CD14-positive monocyte (primary cell): ENCODE measurements around the gene ZFYVE28. TPM values are rescaled to one million over a fixed set of nuclear protein-coding genes. Genes with fewer than 3 reads are reported as not detected.

ENCODE experiments used
- DNase-seq, 3 donors: peaks; one replicate each; pipeline ENCODE4 v3.0.0-alpha.2; 2011 to 2022
- H2AFZ ChIP-seq: 2 replicates; pipeline ENCODE4 v1.6.0; 2012; ENCODE audit warnings: mild to moderate bottlenecking, low read depth, low read length, inconsistent platforms; ENCODE audit not compliant: insufficient read depth, poor library complexity, severe bottlenecking
- H3K27ac ChIP-seq, 2 donors: 1 replicate in 1 of 2; 2 replicates in 1 of 2; pipeline ENCODE4 v1.5.1; 2012 to 2013; ENCODE audit warnings: low read length in 2 of 2, control low read depth in 1 of 2, inconsistent platforms in 1 of 2, low read depth in 1 of 2, mild to moderate bottlenecking in 1 of 2
- H3K27me3 ChIP-seq, 2 donors: one replicate each; pipeline versions ENCODE4 v1.6.0 to v1.6.1; 2011 to 2013; ENCODE audit warnings: low read length in 2 of 2; ENCODE audit not compliant: control insufficient read depth in 2 of 2, insufficient read depth in 2 of 2
- H3K36me3 ChIP-seq, 2 donors: replicated peaks in 1 of 2; 1 replicate in 1 of 2; 2 replicates in 1 of 2; pipeline versions ENCODE4 v1.5.1 to v1.6.1; 2012 to 2013; ENCODE audit warnings: low read length in 2 of 2, control low read depth in 1 of 2, inconsistent platforms in 1 of 2, mild to moderate bottlenecking in 1 of 2; ENCODE audit not compliant: insufficient read depth in 2 of 2, control insufficient read depth in 1 of 2
- H3K4me1 ChIP-seq, 2 donors: 1 replicate in 1 of 2; 2 replicates in 1 of 2; pipeline versions ENCODE4 v1.5.1 to v1.6.1; 2012 to 2013; ENCODE audit warnings: low read length in 2 of 2, control low read depth in 1 of 2, inconsistent platforms in 1 of 2, mild to moderate bottlenecking in 1 of 2, moderate library complexity in 1 of 2; ENCODE audit not compliant: insufficient read depth in 2 of 2, control insufficient read depth in 1 of 2
- H3K4me2 ChIP-seq: replicated peaks from 2 replicates; pipeline ENCODE3; 2012; ENCODE audit warnings: low read length, moderate library complexity, mild to moderate bottlenecking; ENCODE audit not compliant: poor library complexity, severe bottlenecking; ENCODE audit errors: extremely low read depth
- H3K4me3 ChIP-seq, 3 experiments: fragments of 200-600 bp in 1 of 3; sonication (generic) in 1 of 3; replicated peaks in 1 of 3; 1 replicate in 2 of 3; 2 replicates in 1 of 3; pipeline ENCODE4 v1.5.1; 2011 to 2013; ENCODE audit warnings: low read length in 3 of 3, mild to moderate bottlenecking in 3 of 3, control low read depth in 2 of 3, low read depth in 2 of 3, inconsistent platforms in 1 of 3, moderate library complexity in 1 of 3
- H3K79me2 ChIP-seq: 2 replicates; pipeline ENCODE4 v1.6.0; 2012; ENCODE audit warnings: mild to moderate bottlenecking, control low read depth, inconsistent platforms, low read length, moderate library complexity; ENCODE audit not compliant: insufficient read depth
- H3K9ac ChIP-seq: 2 replicates; pipeline ENCODE4 v1.6.0; 2017; ENCODE audit warnings: low read length, mild to moderate bottlenecking; ENCODE audit not compliant: insufficient read depth, poor library complexity, severe bottlenecking
- H3K9me3 ChIP-seq, 2 donors: replicated peaks in 1 of 2; 1 replicate in 1 of 2; 2 replicates in 1 of 2; pipeline versions ENCODE4 v1.5.1 to v1.6.1; 2012 to 2013; ENCODE audit warnings: low read length in 2 of 2, control low read depth in 1 of 2; ENCODE audit not compliant: control insufficient read depth in 1 of 2, insufficient read depth in 1 of 2
- H4K20me1 ChIP-seq: 2 replicates; pipeline ENCODE4 v1.6.0; 2012; ENCODE audit warnings: mild to moderate bottlenecking, low read length, control low read depth, moderate library complexity; ENCODE audit not compliant: insufficient read depth
- H3K27ac Mint-ChIP-seq, 7 donors: one replicate each; pipeline ENCODE4 v1.8.0; 2020; ENCODE audit warnings: mild to moderate bottlenecking in 7 of 7, mixed read lengths in 7 of 7, moderate library complexity in 6 of 7, inconsistent platforms in 2 of 7
- H3K27me3 Mint-ChIP-seq, 3 donors: one replicate each; pipeline ENCODE4 v1.8.0; 2021 to 2022; ENCODE audit warnings: low read depth in 3 of 3, mild to moderate bottlenecking in 3 of 3, mixed read lengths in 3 of 3, moderate library complexity in 3 of 3, inconsistent platforms in 1 of 3
- H3K36me3 Mint-ChIP-seq, 2 donors: one replicate each; pipeline ENCODE4 v1.8.0; 2020; ENCODE audit warnings: mixed read lengths in 2 of 2, inconsistent platforms in 1 of 2, mild to moderate bottlenecking in 1 of 2
- H3K4me1 Mint-ChIP-seq: one replicate; pipeline ENCODE4 v1.8.0; 2020; ENCODE audit warnings: mild to moderate bottlenecking, mixed read lengths
- H3K4me3 Mint-ChIP-seq, 2 donors: one replicate each; pipeline ENCODE4 v1.8.0; 2020; ENCODE audit warnings: mild to moderate bottlenecking in 2 of 2, mixed read lengths in 2 of 2, moderate library complexity in 1 of 2
- H3K9me3 Mint-ChIP-seq, 7 donors: one replicate each; pipeline ENCODE4 v1.8.0; 2020 to 2022; ENCODE audit warnings: mixed read lengths in 7 of 7, mild to moderate bottlenecking in 6 of 7, moderate library complexity in 6 of 7, inconsistent platforms in 2 of 7
- WGBS: methylation state at CpG from one replicate; pipeline ENCODE4 v1.1.5; 2013; ENCODE audit warnings: missing lambda C conversion rate; ENCODE audit not compliant: insufficient coverage; 5-methylcytosine and 5-hydroxymethylcytosine counted together
- intact Hi-C, 2 donors: fragments of 100-400 bp; cut with micrococcal nuclease; formaldehyde crosslinking; loops; one replicate each; pipeline versions ENCODE4 v1.15.0 to v1.15.1; 2023
- polyA plus RNA-seq, 3 donors: library from polyadenylated mRNA; depleted of rRNA in 1 of 3; unstranded in 2 of 3; stranded (reverse) in 1 of 3; fragments of 300-500 nt in 2 of 3; fragments of >200 nt in 1 of 3; fragmentation: Illumina TruSeq in 2 of 3; gene quantifications; 1 replicate in 2 of 3; 2 replicates in 1 of 3; pipeline ENCODE4 v1.2.3, GENCODE V29; 2012 to 2021
- TF ChIP-seq, protein P1 (sequence below): fragments of 200-600 bp; IDR thresholded peaks from one replicate; pipeline ENCODE4 v1.8.0; 2022; ENCODE audit warnings: antibody characterized with exemption, mild to moderate bottlenecking

ZFYVE28 gene
- polyA plus RNA-seq, 3 donors: 1.0 to 4.4 (median 1.1) TPM

- H3K4me3 ChIP-seq: no peak overlapping the region
- no peak for DNase-seq
- no peaks in the 10 kb centered on the region for H3K9me3 ChIP-seq
- Mint-ChIP-seq H3K4me1 (peaks cover 27% of the 10 kb centered on the region), H3K27ac (no peak overlapping the region), H3K9me3 (peaks cover 0 to 14% (median 6%) of the 10 kb centered on the region in 7 donors), H3K4me3 (no peak overlapping the region), H3K27me3 (peaks cover 25 to 33% (median 25%) of the 10 kb centered on the region in 3 donors), H3K36me3 (peaks cover 0 to 5% of the 10 kb centered on the region in 2 donors)
- H3K4me2 ChIP-seq: no peak overlapping the region
- 87% methylated on average over 16 of the region's 17 CpGs for WGBS
- H3K4me1 ChIP-seq: no peaks in the 10 kb centered on the region
- no peak overlapping the region for H2AFZ ChIP-seq
- no peak overlapping the region for H3K9ac ChIP-seq
- intact Hi-C loops: no loop called here
- H3K36me3 ChIP-seq: no peaks in the 10 kb centered on the region
- H4K20me1 ChIP-seq: no peaks in the 10 kb centered on the region
- peaks cover 4 to 24% of the 10 kb centered on the region in 2 donors for H3K27me3 ChIP-seq
- TF ChIP-seq, protein P1, sequence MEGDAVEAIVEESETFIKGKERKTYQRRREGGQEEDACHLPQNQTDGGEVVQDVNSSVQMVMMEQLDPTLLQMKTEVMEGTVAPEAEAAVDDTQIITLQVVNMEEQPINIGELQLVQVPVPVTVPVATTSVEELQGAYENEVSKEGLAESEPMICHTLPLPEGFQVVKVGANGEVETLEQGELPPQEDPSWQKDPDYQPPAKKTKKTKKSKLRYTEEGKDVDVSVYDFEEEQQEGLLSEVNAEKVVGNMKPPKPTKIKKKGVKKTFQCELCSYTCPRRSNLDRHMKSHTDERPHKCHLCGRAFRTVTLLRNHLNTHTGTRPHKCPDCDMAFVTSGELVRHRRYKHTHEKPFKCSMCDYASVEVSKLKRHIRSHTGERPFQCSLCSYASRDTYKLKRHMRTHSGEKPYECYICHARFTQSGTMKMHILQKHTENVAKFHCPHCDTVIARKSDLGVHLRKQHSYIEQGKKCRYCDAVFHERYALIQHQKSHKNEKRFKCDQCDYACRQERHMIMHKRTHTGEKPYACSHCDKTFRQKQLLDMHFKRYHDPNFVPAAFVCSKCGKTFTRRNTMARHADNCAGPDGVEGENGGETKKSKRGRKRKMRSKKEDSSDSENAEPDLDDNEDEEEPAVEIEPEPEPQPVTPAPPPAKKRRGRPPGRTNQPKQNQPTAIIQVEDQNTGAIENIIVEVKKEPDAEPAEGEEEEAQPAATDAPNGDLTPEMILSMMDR: no peak
- no peak overlapping the region for H3K27ac ChIP-seq
- H3K79me2 ChIP-seq: no peaks in the 10 kb centered on the region
Observed at GRCh38 chr4:2387218-2387617, 31.2 kb downstream of the ZFYVE28 start.

GRCh38 chr4:2386717-2387116 is 31.7 kb downstream of the ZFYVE28 start:
- DNase-seq: no peak
- Histone ChIP-seq H3K36me3 (no peaks in the 10 kb centered on the region), H3K27ac (no peak overlapping the region), H3K4me1 (no peaks in the 10 kb centered on the region), H3K4me2 (no peak overlapping the region), H3K9ac (no peak overlapping the region), H3K27me3 (peaks cover 4 to 20% of the 10 kb centered on the region in 2 donors), H4K20me1 (no peaks in the 10 kb centered on the region), H3K4me3 (no peak overlapping the region), H3K79me2 (no peaks in the 10 kb centered on the region), H2AFZ (no peak overlapping the region), H3K9me3 (no peaks in the 10 kb centered on the region)
- WGBS: 94% methylated on average over 19 of the region's 19 CpGs
- Mint-ChIP-seq H3K36me3 (peaks cover 0 to 4% of the 10 kb centered on the region in 2 donors), H3K4me1 (peaks cover 27% of the 10 kb centered on the region), H3K9me3 (peaks cover 0 to 16% (median 6%) of the 10 kb centered on the region in 7 donors), H3K4me3 (no peak overlapping the region), H3K27ac (no peak overlapping the region), H3K27me3 (peaks cover 20 to 28% (median 20%) of the 10 kb centered on the region in 3 donors)
- TF ChIP-seq, protein P1: no peak
- intact Hi-C loops: no loop called here
